ENCODE data around the gene TBC1D9B. TPM values are rescaled to one million over a fixed set of nuclear protein-coding genes. Genes with fewer than 3 reads are reported as not detected.

Gene TBC1D9B
- total RNA-seq, 1 experiment from 2014 or later, result 66.0 TPM

DNA sequence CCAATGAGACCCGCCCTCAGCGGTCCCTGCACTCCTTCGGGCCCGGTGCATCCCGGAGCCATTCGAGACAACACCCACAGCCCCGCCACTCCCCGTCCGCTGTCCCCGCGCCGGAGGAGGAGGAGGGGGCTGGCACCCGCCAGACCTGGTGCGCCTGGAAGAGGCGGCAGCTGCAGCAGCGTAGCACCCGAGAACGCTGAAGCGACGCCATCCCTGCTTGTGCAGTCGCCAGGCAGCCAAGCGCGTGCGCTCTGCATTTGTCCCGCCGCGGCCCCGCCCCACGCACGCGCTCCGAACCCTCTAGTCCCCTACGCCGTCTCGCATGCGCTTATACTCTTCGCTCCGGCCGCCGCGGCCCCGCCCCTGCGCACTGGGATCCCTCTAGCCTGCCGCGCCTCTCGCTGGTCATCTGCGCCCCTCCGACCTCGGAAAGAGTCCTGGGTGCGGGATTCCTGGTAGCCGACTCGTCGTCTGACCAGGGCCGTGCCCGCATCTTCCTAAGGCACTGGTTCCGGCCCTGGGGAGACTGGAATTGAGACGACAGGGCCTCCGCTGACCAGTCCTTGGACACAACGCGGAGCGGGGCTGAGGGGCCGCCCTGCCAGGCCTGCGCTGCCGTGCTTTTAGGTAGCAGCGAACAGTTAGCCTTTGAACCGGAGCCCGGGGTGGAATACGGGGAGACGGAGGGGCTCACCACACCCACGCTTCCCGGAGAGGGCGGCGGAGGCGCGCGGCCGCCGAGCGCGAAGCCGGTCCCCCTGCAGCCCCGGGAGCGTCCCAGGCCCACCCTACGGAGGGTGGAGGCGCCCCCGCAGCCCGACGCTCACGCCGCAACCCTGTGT is 48.9 kb downstream of the TBC1D9B start, which contains the start of gene MRNIP:
TSS of gene MRNIP (minus strand) at position 232 of the 842 bp plus-strand sequence. CDS start at position 211, 21 bp downstream.
- H3K4me2 ChIP-seq (ENCODE audit: low read depth, low read length, poor library complexity, severe bottlenecking), result peak within 1 kb of the TSS; percentile 83
- H3K36me3 ChIP-seq (ENCODE audit: insufficient read depth, low read length), result peaks cover 10% of the 10 kb centered on the region
- peak within 1 kb of the TSS; percentile 98 for H2AFZ ChIP-seq (ENCODE audit: low read length)
- H3K9me3 ChIP-seq (ENCODE audit: low read length), result no peaks in the 10 kb centered on the region
- H3K79me2 ChIP-seq (ENCODE audit: low read length), result peaks cover 42% of the 10 kb centered on the region
- H3K4me1 ChIP-seq (ENCODE audit: low read length), result peaks cover 21% of the 10 kb centered on the region
- peak; percentile 98 for DNase-seq
- H3K27me3 ChIP-seq (ENCODE audit: low read length), result no peaks in the 10 kb centered on the region
- no peaks in the 10 kb centered on the region for H4K20me1 ChIP-seq (ENCODE audit: insufficient read depth, low read depth, low read length)
- H3K4me3 ChIP-seq (ENCODE audit: low read length), result peak within 1 kb of the TSS; percentile 91
- H3K9me2 ChIP-seq (replicated peaks; ENCODE audit: insufficient read depth, low read length), result no peaks in the 10 kb centered on the region
- H3K9ac ChIP-seq (ENCODE audit: low read length), result peak within 1 kb of the TSS; percentile 96
- peak within 1 kb of the TSS; percentile 54 for H3K27ac ChIP-seq (ENCODE audit: low read length)

DNA sequence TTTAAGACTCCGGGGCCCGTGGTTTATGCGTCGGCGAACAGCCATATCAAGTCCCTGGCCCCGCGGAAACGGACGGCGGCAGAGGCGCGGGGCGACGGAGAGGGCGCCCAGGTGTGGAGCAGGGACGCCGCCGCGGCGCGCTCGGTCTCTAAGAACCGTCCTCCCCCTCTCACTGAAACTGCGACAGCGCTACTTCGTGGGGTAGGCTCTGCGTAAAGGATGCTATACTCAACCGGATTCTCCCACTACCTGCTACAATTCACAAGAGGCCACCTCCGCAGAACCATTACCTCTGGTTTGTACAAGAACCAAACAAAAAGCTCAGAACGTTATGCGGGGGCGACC is 49.5 kb downstream of the TBC1D9B start:
- Histone ChIP-seq H4K20me1 (ENCODE audit: insufficient read depth, low read depth, low read length) (no peaks in the 10 kb centered on the region), H3K27me3 (ENCODE audit: low read length) (no peaks in the 10 kb centered on the region), H3K9ac (ENCODE audit: low read length) (peak overlapping the region; percentile 96), H3K9me3 (ENCODE audit: low read length) (no peaks in the 10 kb centered on the region), H3K36me3 (ENCODE audit: insufficient read depth, low read length) (peaks cover 8% of the 10 kb centered on the region; the same call in 1 of the 2 replicates), H3K4me3 (ENCODE audit: low read length) (peak overlapping the region; percentile 91), H3K79me2 (ENCODE audit: low read length) (peaks cover 42% of the 10 kb centered on the region), H3K4me1 (ENCODE audit: low read length) (peaks cover 27% of the 10 kb centered on the region), H3K9me2 (replicated peaks; ENCODE audit: insufficient read depth, low read length) (no peaks in the 10 kb centered on the region), H3K27ac (ENCODE audit: low read length) (peak overlapping the region; percentile 54; the same call in 1 of the 2 replicates), H3K4me2 (ENCODE audit: low read depth, low read length, poor library complexity, severe bottlenecking) (peak overlapping the region; percentile 83), H2AFZ (ENCODE audit: low read length) (peak overlapping the region; percentile 93)
- peak; percentile 81 for DNase-seq

DNA sequence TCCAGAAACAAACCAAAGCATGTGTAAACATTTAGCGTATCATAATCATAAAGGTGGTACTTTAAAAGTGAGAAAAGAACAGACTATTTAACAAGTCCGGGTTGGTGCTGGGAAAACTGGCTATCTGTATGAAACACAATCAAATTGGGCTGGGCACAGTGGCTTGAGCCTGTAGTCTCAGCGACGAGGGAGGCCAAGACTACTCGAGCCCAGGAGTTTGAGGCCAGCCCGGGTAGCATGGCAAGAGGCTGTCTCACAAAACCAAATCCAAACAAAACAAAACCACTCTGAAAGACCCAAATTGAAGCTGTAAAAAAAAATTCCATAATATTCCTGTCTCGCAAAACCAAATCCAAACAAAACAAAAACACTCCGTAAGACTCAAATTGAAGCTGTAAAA is 53.3 kb downstream of the TBC1D9B start:
- H2AFZ ChIP-seq (ENCODE audit: low read length), result no peak overlapping the region
- no peak overlapping the region for H3K4me3 ChIP-seq (ENCODE audit: low read length)
- H3K9me3 ChIP-seq (ENCODE audit: low read length), result no peaks in the 10 kb centered on the region
- H3K9ac ChIP-seq (ENCODE audit: low read length), result no peak overlapping the region
- H3K9me2 ChIP-seq (replicated peaks; ENCODE audit: insufficient read depth, low read length), result no peaks in the 10 kb centered on the region
- H3K4me2 ChIP-seq (ENCODE audit: low read depth, low read length, poor library complexity, severe bottlenecking), result no peak overlapping the region
- peaks cover 26% of the 10 kb centered on the region for H3K36me3 ChIP-seq (ENCODE audit: insufficient read depth, low read length)
- H3K27me3 ChIP-seq (ENCODE audit: low read length), result no peaks in the 10 kb centered on the region
- H4K20me1 ChIP-seq (ENCODE audit: insufficient read depth, low read depth, low read length), result no peaks in the 10 kb centered on the region
- peaks cover 31% of the 10 kb centered on the region for H3K4me1 ChIP-seq (ENCODE audit: low read length)
- H3K27ac ChIP-seq (ENCODE audit: low read length), result no peak overlapping the region
- no peak for DNase-seq
- H3K79me2 ChIP-seq (ENCODE audit: low read length), result peaks cover 51% of the 10 kb centered on the region

DNA sequence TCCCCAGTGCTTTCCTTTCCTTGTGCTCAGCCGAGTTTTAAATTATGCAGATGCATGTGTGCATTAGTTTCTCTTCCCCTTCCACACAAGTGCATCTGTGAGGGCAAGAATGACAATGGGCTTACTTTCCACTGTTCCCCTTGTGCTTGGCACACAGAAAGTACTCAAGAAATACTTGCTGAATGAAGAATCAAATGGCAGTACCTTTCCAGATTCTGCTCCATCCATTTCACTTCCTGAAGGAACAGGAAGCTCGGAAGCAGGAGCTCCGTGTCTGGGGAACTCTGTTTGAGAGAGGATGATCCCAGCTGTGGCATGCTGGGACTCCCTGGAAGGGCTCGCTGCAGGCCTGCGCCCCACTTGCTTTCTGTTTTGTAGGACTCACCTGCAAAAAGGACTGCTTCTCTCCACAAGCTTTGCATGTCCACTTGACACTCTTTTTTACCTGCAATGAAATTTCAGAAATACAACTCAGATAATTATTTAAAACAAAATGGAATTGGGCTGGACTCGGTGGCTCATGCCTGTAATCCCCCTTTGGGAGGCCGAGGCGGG is 54.6 kb downstream of the TBC1D9B start:
- Histone ChIP-seq H2AFZ (ENCODE audit: low read length) (no peak overlapping the region), H3K4me2 (ENCODE audit: low read depth, low read length, poor library complexity, severe bottlenecking) (peak overlapping the region; percentile 47), H3K27ac (ENCODE audit: low read length) (peak overlapping the region; percentile 74), H3K79me2 (ENCODE audit: low read length) (peaks cover 47% of the 10 kb centered on the region), H3K9ac (ENCODE audit: low read length) (peak overlapping the region; percentile 51), H3K9me3 (ENCODE audit: low read length) (no peaks in the 10 kb centered on the region), H3K4me1 (ENCODE audit: low read length) (peaks cover 29% of the 10 kb centered on the region), H4K20me1 (ENCODE audit: insufficient read depth, low read depth, low read length) (no peaks in the 10 kb centered on the region), H3K36me3 (ENCODE audit: insufficient read depth, low read length) (peaks cover 33% of the 10 kb centered on the region), H3K9me2 (replicated peaks; ENCODE audit: insufficient read depth, low read length) (no peaks in the 10 kb centered on the region), H3K27me3 (ENCODE audit: low read length) (no peaks in the 10 kb centered on the region), H3K4me3 (ENCODE audit: low read length) (peak overlapping the region; percentile 19; the same call in 1 of the 2 replicates)
- DNase-seq, result peak; percentile 83

DNA sequence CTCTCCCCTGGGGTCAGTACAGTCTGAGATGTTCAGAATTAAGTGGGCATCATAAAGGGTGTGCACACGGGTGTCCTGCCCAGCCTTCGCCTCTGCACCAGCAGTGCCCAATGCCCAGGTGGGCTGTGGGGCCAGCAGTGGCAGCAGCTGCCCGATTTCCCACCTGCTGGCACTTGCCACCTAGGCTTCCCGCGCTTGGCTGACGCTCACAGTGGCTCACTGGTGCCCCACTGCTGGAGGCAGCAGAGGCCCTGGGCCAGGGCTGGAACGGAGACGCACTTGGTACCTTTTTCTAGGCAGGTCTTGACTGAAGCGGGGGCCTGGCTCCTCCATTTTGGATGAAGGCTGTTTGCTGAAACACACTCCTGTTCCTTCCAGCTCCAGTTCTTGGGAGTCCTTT is 66.1 kb downstream of the TBC1D9B start:
- Histone ChIP-seq H3K4me3 (ENCODE audit: low read length) (no peak overlapping the region), H3K9me2 (replicated peaks; ENCODE audit: insufficient read depth, low read length) (no peaks in the 10 kb centered on the region), H4K20me1 (ENCODE audit: insufficient read depth, low read depth, low read length) (no peaks in the 10 kb centered on the region), H3K4me2 (ENCODE audit: low read depth, low read length, poor library complexity, severe bottlenecking) (no peak overlapping the region), H3K27ac (ENCODE audit: low read length) (no peak overlapping the region), H3K36me3 (ENCODE audit: insufficient read depth, low read length) (peaks cover 20% of the 10 kb centered on the region), H3K4me1 (ENCODE audit: low read length) (no peaks in the 10 kb centered on the region), H3K27me3 (ENCODE audit: low read length) (no peaks in the 10 kb centered on the region), H2AFZ (ENCODE audit: low read length) (no peak overlapping the region), H3K9ac (ENCODE audit: low read length) (no peak overlapping the region), H3K79me2 (ENCODE audit: low read length) (no peaks in the 10 kb centered on the region), H3K9me3 (ENCODE audit: low read length) (no peaks in the 10 kb centered on the region; the same call in 1 of the 2 replicates)
- no peak for DNase-seq

DNA sequence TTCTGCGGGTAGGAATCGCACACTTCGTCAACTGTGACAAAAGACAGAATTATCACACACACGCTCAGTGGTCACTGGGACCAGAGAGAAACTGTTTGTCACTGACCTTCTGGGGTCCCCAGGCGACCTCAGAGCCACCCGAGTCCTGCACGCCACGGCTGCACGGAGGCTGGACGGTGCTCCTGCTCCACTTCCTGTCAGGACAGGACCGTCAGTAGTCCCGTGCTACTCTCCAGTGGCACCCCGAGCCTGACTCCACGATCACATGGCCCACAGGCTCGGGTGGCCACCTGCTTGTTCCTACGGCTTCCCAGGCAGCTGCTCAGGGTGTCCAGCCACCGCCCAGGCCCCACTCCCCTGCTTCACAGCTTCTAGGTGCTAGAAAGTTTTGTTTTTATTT is 66.9 kb downstream of the TBC1D9B start:
- Histone ChIP-seq H3K27me3 (ENCODE audit: low read length) (no peaks in the 10 kb centered on the region), H3K4me2 (ENCODE audit: low read depth, low read length, poor library complexity, severe bottlenecking) (no peak overlapping the region), H3K4me1 (ENCODE audit: low read length) (no peaks in the 10 kb centered on the region), H3K9me2 (replicated peaks; ENCODE audit: insufficient read depth, low read length) (no peaks in the 10 kb centered on the region), H3K9ac (ENCODE audit: low read length) (no peak overlapping the region), H3K4me3 (ENCODE audit: low read length) (no peak overlapping the region), H2AFZ (ENCODE audit: low read length) (no peak overlapping the region), H3K36me3 (ENCODE audit: insufficient read depth, low read length) (peaks cover 12% of the 10 kb centered on the region), H3K79me2 (ENCODE audit: low read length) (no peaks in the 10 kb centered on the region), H4K20me1 (ENCODE audit: insufficient read depth, low read depth, low read length) (no peaks in the 10 kb centered on the region), H3K9me3 (ENCODE audit: low read length) (no peaks in the 10 kb centered on the region), H3K27ac (ENCODE audit: low read length) (no peak overlapping the region)
- no peak for DNase-seq

DNA sequence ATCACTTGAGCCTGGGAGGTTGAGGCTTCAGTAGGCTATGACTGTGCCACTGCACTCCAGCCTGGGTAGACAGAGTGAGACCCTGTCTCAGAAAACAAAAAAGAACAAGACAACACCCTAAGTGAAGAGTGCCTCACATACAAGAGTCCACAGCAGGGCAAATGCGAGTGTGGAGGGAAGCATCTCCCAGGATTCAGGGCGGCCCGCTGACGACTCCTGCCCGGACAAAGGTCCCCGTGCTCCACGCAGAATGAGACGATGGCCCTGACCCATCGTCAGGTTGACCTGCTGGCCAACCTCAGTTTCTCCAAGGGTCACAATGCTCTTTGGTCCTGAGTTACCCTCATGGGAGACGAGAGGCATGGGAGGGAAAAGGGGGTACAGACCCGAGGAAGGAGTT is 67.4 kb downstream of the TBC1D9B start:
- no peaks in the 10 kb centered on the region for H3K9me3 ChIP-seq (ENCODE audit: low read length)
- H3K4me2 ChIP-seq (ENCODE audit: low read depth, low read length, poor library complexity, severe bottlenecking), result no peak overlapping the region
- no peaks in the 10 kb centered on the region for H3K79me2 ChIP-seq (ENCODE audit: low read length)
- no peak for DNase-seq
- peaks cover 11% of the 10 kb centered on the region; the same call in 1 of the 2 replicates for H3K36me3 ChIP-seq (ENCODE audit: insufficient read depth, low read length)
- H2AFZ ChIP-seq (ENCODE audit: low read length), result no peak overlapping the region
- no peak overlapping the region for H3K9ac ChIP-seq (ENCODE audit: low read length)
- H3K27me3 ChIP-seq (ENCODE audit: low read length), result no peaks in the 10 kb centered on the region
- no peak overlapping the region for H3K4me3 ChIP-seq (ENCODE audit: low read length)
- H3K4me1 ChIP-seq (ENCODE audit: low read length), result no peaks in the 10 kb centered on the region
- no peak overlapping the region for H3K27ac ChIP-seq (ENCODE audit: low read length)
- H4K20me1 ChIP-seq (ENCODE audit: insufficient read depth, low read depth, low read length), result no peaks in the 10 kb centered on the region
- H3K9me2 ChIP-seq (replicated peaks; ENCODE audit: insufficient read depth, low read length), result no peaks in the 10 kb centered on the region

All from Karpas-422 (cell line).